ENCODE data around the gene FAP.

DNA sequence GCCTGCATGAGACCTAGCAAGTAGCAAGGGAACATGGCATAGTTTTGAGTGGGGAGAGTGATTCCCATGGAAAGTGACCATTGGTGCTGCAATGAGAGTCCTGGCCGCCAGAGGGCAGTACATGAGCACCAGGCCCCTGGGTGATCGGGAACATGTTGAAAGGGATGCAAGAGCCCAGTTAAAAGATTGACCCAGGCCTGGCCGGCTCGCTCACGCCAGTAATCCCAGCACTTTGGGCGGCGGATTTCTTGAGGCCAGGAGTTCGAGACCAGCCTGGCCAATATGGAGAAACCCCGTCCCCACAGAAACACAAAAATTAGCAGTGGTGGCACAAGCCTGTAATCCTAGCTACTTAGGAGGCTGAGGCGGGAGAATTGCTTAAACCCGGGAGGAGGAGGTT, 22.2 kb downstream of the FAP start:
- TF ChIP-seq ZBTB1 (tag by site-specific recombination; IDR thresholded peaks at IDR 0.05) (no peak), ZNF391 (tag by site-specific recombination; IDR thresholded peaks at IDR 0.05; ENCODE audit: borderline replicate concordance, low read depth) (no peak), ZNF214 (tag by site-specific recombination; IDR thresholded peaks at IDR 0.05; ENCODE audit: borderline replicate concordance) (no peak), CTCF (tag by site-specific recombination; IDR thresholded peaks at IDR 0.05) (0 out of 2 replicates have a peak, but pooled peaks have one; percentile 42), ZNF23 (tag by site-specific recombination; IDR thresholded peaks at IDR 0.05; ENCODE audit: borderline replicate concordance) (no peak), ZNF2 (tag by site-specific recombination; IDR thresholded peaks at IDR 0.05) (no peak), ZNF776 (tag by site-specific recombination; IDR thresholded peaks at IDR 0.05; ENCODE audit: borderline replicate concordance) (no peak), ATF2 (tag by site-specific recombination; IDR thresholded peaks at IDR 0.05; ENCODE audit: low read depth) (no peak), PRDM1 (tag by site-specific recombination; IDR thresholded peaks at IDR 0.05) (peak; percentile 76)
- TF ChIP-seq, protein P1, sequence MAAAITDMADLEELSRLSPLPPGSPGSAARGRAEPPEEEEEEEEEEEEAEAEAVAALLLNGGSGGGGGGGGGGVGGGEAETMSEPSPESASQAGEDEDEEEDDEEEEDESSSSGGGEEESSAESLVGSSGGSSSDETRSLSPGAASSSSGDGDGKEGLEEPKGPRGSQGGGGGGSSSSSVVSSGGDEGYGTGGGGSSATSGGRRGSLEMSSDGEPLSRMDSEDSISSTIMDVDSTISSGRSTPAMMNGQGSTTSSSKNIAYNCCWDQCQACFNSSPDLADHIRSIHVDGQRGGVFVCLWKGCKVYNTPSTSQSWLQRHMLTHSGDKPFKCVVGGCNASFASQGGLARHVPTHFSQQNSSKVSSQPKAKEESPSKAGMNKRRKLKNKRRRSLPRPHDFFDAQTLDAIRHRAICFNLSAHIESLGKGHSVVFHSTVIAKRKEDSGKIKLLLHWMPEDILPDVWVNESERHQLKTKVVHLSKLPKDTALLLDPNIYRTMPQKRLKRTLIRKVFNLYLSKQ (tag by site-specific recombination; IDR thresholded peaks at IDR 0.05; ENCODE audit: borderline replicate concordance) = no peak
- TF ChIP-seq, protein P2, sequence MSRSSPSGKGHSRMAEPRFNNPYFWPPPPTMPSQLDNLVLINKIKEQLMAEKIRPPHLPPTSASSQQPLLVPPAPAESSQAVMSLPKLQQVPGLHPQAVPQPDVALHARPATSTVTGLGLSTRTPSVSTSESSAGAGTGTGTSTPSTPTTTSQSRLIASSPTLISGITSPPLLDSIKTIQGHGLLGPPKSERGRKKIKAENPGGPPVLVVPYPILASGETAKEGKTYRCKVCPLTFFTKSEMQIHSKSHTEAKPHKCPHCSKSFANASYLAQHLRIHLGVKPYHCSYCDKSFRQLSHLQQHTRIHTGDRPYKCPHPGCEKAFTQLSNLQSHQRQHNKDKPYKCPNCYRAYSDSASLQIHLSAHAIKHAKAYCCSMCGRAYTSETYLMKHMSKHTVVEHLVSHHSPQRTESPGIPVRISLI (tag by site-specific recombination; IDR thresholded peaks at IDR 0.05) = no peak

All from HEK293 (cell line).